HUES6 (cell line): ENCODE data around the gene ZDHHC11B.
"Not testable (repeated sequence)": the region's sequence is repeated elsewhere in the genome, so short reads cannot be mapped to it uniquely, and the experiment has no call there.

Experiments used
- H3K27ac ChIP-seq: 2 replicates; pipeline ENCODE4 v1.7.0; 2013; ENCODE audit warnings: low read depth, mild to moderate bottlenecking, low read length, inconsistent platforms
- H3K27me3 ChIP-seq: 2 replicates; pipeline ENCODE4 v1.6.1; 2013; ENCODE audit warnings: low read length; ENCODE audit not compliant: control insufficient read depth, insufficient read depth
- H3K36me3 ChIP-seq: 2 replicates; pipeline ENCODE4 v1.6.1; 2013; ENCODE audit warnings: low read length; ENCODE audit not compliant: control insufficient read depth, insufficient read depth
- H3K4me1 ChIP-seq: 2 replicates; pipeline ENCODE4 v1.6.1; 2013; ENCODE audit warnings: low read length; ENCODE audit not compliant: control insufficient read depth, insufficient read depth
- H3K4me3 ChIP-seq: 2 replicates; pipeline ENCODE4 v1.5.1; 2013; ENCODE audit warnings: low read depth, low read length
- H3K9ac ChIP-seq: one replicate; pipeline ENCODE4 v1.6.1; 2013; ENCODE audit warnings: mild to moderate bottlenecking, low read length
- H3K9me3 ChIP-seq: 2 replicates; pipeline ENCODE4 v1.6.1; 2013; ENCODE audit warnings: low read depth, low read length; ENCODE audit not compliant: control insufficient read depth, insufficient read depth

The ZDHHC11B gene

DNA sequence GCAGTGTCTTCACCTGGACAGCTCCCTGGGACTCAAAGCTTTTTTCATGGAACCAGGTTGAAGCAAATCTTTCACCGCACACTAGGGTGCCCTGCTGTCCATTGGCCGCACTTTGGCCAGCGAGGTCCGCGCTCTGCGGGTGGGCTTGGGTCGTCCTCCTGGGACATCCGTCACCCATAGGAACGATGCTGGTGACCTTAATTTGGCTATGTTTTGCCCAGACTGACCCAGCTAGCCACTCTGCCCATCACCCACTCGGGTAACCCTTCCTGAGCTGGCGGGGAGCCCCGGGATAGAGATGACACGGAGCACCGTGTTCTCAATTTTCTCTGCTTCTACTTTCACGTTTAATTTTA, 25.9 kb downstream of the ZDHHC11B start:
- Histone ChIP-seq H3K36me3 (no peaks in the 10 kb centered on the region), H3K27me3 (no peaks in the 10 kb centered on the region), H3K4me3 (no peak overlapping the region), H3K9me3 (no peaks in the 10 kb centered on the region), H3K27ac (no peak overlapping the region), H3K4me1 (peaks cover 2% of the 10 kb centered on the region; the same call in 1 of the 2 replicates), H3K9ac (no peak overlapping the region)

DNA sequence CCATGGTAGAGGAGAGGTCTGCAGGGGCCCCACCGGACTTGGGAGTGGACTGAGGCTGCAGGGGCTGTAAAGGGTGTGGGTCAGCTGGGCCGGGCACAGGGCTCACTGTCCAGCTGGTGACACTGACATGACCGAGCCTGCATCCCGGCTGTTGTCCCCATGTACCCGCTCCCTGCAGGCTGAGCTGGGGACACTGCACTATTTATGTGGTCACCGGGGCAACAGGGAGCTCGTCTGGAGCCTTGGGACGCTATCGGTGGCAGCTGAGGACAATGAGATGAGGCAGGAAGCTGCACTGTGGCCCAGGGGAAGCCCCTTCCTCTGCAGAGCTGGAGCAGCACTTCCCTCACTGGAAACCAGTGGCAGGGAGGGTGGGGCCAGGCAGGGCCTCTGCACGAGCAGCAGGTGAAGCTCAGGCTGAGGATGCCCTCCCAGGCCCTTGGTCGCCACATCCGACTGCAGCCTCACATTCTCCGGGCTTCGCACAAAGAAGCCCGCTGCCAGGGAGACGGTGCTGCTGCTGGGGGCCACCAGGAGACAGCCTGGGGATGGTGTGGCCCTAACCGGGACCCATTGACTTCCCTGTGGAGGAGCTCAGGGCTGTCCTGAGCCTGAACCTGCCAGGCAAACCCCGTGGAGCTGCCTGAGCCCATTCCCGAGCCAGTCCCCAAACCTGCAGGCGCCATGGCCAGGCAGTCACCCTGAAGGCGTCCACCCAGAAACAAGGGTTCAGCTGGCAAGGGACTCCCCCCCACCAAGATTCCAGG, 26.4 kb downstream of the ZDHHC11B start:
- no peak overlapping the region for H3K9ac ChIP-seq

DNA sequence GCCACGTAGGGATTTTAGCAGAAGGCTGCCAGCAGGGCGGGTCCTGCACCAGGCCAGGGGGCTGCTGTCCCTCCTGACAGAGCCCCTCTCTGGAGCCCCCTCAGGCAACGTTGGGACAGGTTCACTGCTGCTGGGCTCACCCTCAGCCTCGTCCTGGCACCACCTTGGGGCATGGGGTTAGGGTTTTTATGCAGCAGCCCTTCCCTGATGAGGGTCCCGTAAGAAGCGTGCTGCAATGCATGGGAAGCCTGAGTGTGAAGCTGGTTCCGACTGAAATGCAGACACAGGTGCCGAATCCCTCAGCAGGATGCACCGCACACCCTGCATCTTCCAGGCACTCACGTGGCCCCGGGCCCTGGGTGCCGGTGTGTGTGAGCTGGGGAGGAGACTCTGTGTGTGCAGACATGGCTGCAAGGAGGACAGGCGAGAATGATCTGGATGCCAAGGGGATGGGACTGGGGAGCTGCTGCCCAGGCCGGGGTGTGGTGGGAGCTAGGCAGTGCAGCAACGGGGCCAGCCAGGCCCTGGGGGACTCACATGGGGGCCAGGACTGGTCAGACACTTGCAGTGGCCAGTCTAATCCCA, 27.1 kb downstream of the ZDHHC11B start:
- H3K36me3 ChIP-seq: no peaks in the 10 kb centered on the region
- peaks cover 2% of the 10 kb centered on the region; the same call in 1 of the 2 replicates for H3K4me1 ChIP-seq
- H3K4me3 ChIP-seq: no peak overlapping the region
- H3K9me3 ChIP-seq: no peaks in the 10 kb centered on the region
- no peak overlapping the region for H3K27ac ChIP-seq
- H3K27me3 ChIP-seq: no peaks in the 10 kb centered on the region
- no peak overlapping the region for H3K9ac ChIP-seq

More for the DNA sequence above, 26.4 kb downstream of the ZDHHC11B start:
- Histone ChIP-seq H3K4me3 (no peak overlapping the region), H3K36me3 (no peaks in the 10 kb centered on the region), H3K27me3 (no peaks in the 10 kb centered on the region), H3K4me1 (peaks cover 2% of the 10 kb centered on the region; the same call in 1 of the 2 replicates), H3K9me3 (no peaks in the 10 kb centered on the region), H3K27ac (no peak overlapping the region)

DNA sequence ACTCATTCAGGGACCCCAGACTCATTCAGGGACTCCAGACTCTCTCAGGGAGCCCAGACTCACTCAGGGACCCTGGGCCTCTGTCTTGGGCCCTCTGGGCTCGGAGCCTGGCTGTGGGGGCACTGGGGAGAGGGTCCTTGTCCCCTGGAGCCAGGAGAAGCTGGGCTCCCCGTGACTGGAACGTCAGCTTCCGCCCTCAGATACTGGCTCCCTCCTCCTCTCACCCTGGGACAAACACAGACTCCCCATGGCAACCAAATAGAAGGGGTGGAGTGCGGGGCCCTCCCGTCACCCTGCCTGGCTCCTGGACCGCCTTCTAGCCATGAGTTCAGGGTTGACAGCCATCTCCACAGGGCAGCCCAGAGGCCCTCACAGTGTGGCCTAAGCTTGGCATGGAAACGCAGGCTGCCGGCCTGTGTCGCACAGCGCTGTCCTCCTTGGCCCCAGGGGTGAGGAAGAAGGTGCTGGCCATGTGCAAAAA, 27.6 kb downstream of the ZDHHC11B start:
- Histone ChIP-seq H3K27me3 (no peaks in the 10 kb centered on the region), H3K9ac (no peak overlapping the region), H3K9me3 (no peaks in the 10 kb centered on the region), H3K27ac (no peak overlapping the region), H3K36me3 (no peaks in the 10 kb centered on the region), H3K4me3 (no peak overlapping the region), H3K4me1 (peaks cover 2% of the 10 kb centered on the region; the same call in 1 of the 2 replicates)

DNA sequence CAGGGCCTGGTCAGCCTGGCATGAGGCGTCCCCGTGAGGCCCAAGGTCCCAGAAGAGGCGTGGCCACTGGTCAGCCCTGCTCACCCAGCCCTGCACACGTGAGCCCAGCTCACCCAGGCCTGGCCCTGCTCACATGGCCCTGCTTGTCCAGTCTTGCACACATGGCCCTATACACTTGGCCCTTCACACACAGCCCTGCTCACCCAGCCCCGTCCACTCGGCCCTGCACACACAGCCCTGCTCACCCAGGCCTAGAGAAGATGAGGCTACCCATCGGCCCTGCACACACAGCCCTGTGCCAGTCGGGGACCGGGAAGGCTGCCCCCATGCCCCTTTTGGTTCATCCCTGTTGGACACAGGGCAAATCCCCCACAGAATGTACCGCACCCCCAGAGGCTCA, 28.4 kb downstream of the ZDHHC11B start:
- Histone ChIP-seq H3K27ac (no peak overlapping the region), H3K4me1 (peaks cover 2% of the 10 kb centered on the region; the same call in 1 of the 2 replicates), H3K4me3 (no peak overlapping the region), H3K9ac (no peak overlapping the region), H3K9me3 (no peaks in the 10 kb centered on the region), H3K27me3 (no peaks in the 10 kb centered on the region), H3K36me3 (no peaks in the 10 kb centered on the region)

DNA sequence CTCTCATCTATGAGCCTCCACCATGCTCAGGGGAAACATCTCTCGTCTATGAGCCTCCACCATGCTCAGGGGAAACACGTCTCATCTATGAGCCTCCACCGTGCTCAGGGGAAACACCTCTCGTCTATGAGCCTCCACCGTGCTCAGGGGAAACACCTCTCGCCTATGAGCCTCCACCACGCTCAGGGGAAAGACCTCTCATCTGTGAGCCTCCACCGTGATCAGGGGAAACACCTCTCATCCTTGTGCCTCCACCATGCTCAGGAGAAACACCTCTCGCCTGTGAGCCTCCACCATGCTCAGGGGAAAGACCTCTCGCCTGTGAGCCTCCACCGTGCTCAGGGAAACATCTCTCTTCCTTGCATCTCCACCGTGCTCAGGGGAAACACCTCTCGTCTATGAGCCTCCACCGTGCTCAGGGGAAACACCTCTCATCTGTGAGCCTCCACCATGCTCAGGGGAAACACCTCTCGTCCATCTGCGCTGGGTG, 30.3 kb downstream of the ZDHHC11B start:
- not testable (repeated sequence) for H3K36me3 ChIP-seq, H3K4me3 ChIP-seq, H3K4me1 ChIP-seq, H3K9ac ChIP-seq, H3K27ac ChIP-seq, H3K9me3 ChIP-seq, H3K27me3 ChIP-seq

DNA sequence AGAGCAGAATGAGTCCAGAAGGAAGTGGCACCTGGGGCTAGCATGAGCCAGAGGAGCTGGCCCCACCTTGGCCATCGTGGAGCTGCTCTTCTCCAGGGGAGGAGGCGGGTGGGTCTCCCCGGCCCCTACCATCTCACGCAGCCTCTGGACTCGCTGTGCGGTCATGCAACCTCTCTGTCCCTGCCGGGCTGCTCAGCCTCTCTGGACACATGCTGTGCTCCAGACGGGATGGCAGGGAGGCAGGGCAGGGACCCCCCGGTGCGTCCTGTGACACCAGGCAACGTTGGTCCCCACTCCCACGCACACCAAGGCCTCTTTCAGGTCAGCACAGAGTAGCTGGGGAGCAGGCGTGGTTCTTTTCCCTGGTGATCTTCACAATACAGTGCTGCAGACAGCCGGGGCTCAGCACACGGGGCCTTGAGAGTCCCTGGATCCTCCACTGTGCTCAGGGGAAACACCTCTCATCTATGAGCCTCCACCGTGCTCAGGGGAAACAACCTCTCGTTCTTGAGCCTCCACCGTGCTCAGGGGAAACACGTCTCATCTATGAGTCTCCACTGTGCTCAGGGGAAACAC, 30.9 kb downstream of the ZDHHC11B start:
- not testable (repeated sequence) for H3K27ac ChIP-seq, H3K36me3 ChIP-seq, H3K4me1 ChIP-seq, H3K4me3 ChIP-seq, H3K9me3 ChIP-seq, H3K9ac ChIP-seq, H3K27me3 ChIP-seq

DNA sequence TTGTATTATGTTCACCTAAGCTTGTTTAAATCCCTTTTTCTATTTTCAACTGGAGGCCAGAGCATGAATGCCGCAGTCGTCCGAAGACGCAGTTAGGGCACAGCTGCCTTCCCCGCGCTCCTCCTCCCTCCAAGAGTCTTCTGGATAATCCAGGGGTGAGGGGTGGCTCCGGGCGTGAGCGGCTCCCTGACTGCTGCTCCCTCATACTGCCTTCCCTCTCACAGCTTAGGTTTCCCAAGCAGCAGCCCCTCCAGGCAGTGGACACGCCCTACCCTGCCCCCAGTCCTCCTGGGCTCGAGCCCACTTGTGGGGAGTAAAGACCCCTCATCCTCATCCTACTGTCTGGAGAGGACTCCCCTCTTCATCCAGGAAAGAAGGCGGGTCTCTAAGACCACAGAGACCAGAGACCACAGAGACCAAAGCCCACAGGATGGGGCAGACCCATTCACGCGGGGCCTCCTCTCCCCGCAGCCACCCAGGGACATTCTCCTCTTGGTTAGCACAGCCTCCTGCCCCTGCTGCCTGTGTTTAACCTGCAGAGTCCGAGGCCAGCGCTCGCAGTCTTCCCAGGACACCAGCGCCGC, 31.9 kb downstream of the ZDHHC11B start:
- H3K4me3 ChIP-seq, H3K27me3 ChIP-seq, H3K27ac ChIP-seq, H3K9ac ChIP-seq, H3K9me3 ChIP-seq, H3K4me1 ChIP-seq, H3K36me3 ChIP-seq: not testable (repeated sequence)

DNA sequence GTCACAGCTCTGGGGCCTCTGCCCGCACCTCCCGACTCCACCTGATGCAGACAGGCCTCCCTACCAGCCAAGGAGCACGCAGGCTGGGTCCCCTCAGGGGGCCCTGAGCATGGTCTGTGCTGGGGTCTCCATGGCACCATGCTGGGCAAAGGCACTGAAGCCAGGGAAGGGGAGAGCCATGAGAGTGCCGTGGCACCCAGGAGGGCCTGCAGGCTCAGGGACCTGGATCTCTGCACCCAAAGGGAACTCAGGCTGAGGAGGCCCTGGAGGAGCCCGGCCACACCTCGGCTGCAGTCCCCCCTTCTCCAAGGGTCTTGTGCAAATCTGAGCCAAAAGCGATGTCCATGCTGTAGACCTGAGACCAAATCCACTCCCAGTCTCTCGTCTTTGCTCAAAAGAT, 32.5 kb downstream of the ZDHHC11B start:
- not testable (repeated sequence) for H3K4me3 ChIP-seq, H3K9ac ChIP-seq, H3K27me3 ChIP-seq, H3K27ac ChIP-seq, H3K36me3 ChIP-seq, H3K9me3 ChIP-seq, H3K4me1 ChIP-seq

DNA sequence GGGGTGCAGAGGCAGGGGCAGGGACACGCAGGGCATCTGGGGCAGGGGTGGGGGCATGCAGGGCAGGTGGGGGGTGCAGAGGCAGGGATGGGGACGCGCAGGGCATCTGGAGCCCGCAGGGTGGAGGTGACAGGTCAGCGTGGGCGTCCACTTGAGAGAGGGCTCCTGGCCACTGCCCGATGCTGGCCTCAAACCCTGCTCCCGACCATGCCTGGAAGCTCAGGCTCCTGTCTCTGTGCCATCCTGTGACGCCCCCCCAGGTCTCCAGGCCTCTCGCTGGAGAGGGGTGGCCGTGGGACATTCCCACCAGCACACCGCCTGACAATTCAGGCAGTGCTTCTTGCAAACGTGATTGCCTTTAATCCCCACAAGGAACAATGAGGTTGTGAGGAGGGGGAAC, 33.0 kb downstream of the ZDHHC11B start:
- no peak overlapping the region for H3K4me3 ChIP-seq
- no peaks in the 10 kb centered on the region for H3K27me3 ChIP-seq
- H3K9ac ChIP-seq: no peak overlapping the region
- no peaks in the 10 kb centered on the region for H3K36me3 ChIP-seq
- H3K9me3 ChIP-seq: no peaks in the 10 kb centered on the region
- H3K27ac ChIP-seq: no peak overlapping the region
- no peaks in the 10 kb centered on the region for H3K4me1 ChIP-seq

DNA sequence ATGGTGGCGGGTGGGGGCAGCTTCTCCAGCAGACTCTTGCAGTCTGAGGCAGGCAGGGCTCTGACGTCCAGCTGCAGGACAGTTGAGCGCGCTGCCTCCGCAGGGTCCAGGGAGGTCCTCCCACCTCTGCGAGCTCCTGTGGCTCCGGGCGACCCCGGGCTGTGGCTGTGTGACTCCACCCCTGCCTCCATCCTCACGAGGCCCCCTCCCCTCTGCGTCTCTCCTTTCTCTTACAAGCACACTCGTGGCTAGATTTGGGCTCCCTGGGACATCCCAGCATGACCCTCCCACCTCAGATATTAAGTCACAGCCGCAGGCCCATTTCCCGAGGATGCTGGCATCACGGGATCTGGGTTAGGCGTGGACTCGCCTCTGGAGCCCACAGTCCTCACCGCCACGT, 34.3 kb downstream of the ZDHHC11B start:
- H3K36me3 ChIP-seq, H3K4me1 ChIP-seq, H3K9me3 ChIP-seq, H3K27ac ChIP-seq, H3K4me3 ChIP-seq, H3K9ac ChIP-seq, H3K27me3 ChIP-seq: not testable (repeated sequence)
